Stimulated activated CD4-positive, alpha-beta T cell treated with anti-CD3 and anti-CD28 coated beads, Interleukin-4, amount 100 ng/mL, for 48 hours (primary cell): ENCODE measurements around the gene PDXP.
"Not testable (repeated sequence)": the region's sequence is repeated elsewhere in the genome, so short reads cannot be mapped to it uniquely, and the experiment has no call there.

ENCODE experiments used
- DNase-seq, 2 donors: peaks; one replicate each; pipeline ENCODE4 v3.0.0-alpha.2; 2020; ENCODE audit warnings: low read depth in 2 of 2

PDXP gene

DNA sequence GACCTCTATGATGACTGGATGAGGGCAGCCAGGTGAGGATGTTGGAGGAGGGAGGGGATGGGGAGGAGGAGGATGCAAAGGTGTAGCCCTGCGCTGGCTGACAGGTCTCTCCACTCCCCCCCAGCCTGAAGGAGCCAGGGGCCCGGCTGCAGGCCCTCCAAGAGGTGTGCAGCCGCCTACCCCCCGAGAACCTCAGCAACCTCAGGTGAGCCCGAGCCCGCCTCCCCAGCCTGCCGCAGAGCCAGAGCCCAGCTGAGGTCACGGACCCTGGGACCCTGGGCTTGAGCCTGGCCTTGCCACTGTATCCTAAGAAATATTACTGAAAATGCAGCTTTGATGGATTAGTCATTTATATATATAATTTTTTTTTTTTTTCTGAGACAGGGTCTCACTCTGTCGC, 11.2 kb upstream of the PDXP start:
- DNase-seq, result no peak

DNA sequence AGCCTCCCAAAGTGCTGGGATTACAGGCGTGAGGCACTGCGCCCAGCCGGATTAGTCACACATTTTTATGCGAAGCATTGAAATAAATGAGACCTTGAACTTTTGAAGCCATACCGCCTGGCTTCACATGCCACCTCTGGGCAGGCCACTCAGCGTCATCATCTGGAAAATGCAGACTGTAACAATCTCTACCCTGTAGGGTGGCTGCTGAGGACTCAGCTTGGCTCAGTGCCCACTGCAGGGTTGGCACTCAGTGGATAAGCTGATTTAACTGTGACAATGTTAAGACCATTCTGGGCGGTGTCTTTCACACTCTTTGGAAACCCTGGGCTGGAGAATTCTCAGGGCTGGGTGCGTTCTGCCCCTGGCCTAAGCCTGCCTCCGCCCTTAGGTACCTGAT, 10.6 kb upstream of the PDXP start:
- DNase-seq, result no peak

DNA sequence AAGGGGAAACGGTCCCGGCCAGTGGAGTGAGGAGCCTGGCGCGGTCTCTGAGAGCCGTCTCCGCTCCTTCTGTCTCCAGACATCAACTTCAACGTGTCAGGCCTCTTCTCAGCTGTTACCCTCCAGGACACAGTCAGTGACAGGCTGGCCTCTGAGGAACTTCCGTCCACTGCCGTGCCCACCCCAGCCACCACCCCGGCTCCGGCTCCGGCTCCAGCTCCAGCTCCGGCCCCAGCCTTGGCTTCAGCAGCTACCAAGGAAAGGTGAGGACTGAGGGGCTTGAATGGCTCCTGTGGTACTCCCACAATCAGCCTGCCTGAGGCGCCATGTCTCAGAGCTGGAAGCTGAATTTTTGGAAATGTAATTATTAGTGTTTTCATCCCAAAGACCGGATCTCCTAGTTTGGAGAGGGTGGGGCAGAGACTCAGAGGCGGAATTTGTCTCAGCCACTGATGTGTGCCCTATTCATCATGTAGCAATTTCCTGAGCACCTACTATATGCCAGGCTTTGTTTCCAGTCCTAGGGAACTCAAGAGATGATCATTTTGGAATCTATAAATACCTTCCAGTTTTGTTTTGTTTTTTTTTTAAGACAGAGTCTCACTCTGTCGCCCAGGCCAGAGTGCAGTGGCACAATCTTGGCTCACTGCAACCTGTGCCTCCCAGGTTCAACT, 7.9 kb upstream of the PDXP start:
- no peak for DNase-seq

DNA sequence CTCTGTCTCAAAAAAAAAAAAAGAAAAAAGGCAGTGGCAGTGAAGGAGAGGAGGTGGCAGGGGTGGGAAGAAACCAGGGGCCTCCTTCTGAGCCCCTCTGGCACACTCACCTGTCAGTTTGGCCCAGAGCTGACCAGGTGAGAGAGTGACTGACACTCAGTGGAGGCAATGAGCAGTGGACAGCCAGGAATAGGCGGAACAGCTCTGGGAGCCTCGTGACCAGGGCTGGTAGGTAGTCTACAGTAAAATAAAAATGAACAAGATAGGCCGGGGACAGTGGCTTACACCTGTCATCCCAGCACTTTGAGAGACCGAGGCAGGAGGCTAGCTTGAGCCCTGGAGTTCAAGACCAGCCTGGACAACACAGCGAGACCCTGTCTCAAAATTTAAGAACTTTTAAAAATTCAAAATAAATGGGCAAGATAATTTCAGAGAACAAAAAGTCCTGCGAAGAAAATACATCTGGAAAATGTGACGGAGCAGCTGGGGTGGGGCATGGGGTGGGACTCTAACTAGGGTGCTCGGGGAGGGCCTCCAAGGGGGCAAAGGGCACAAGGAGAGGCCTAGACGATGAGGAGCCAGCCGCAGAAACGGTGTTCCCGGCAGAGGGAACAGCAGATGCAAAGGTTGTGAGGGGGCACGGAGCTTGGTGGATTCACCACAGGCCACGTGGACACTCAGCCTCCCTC, 3.8 kb upstream of the PDXP start:
- no peak for DNase-seq

DNA sequence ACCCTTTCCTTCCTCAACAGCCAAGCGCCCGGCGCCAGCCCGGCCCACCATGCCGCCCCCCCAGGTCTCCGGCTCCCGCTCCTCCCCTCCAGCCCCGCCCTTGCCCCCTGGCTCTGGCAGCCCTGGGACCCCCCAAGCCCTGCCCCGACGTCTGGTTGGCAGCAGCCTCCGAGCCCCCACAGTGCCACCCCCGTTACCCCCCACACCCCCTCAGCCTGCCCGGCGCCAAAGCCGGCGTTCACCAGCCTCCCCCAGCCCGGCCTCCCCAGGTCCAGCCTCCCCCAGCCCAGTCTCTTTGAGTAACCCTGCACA, 3.3 kb upstream of the PDXP start:
- DNase-seq, result no peak

DNA sequence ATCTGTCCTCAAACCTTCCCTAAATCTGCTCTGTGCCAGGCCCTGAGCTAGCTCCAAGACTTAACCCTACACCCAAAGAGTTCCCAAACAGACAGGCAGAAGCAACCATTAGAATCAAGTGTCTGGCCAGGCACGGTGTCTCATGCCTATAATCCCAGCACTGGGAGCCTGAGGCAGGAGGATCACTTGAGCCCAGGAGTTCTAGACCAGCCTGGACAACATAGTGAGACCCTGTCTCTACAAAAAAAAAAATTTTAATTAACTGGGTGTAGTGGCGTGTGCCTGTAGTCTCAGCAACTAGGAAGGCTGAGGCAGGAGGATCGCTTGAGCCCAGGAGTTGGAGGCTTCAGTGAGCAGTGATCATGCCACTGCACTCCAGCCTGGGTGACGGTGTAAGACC, 1.9 kb upstream of the PDXP start:
- not testable (repeated sequence) for DNase-seq

DNA sequence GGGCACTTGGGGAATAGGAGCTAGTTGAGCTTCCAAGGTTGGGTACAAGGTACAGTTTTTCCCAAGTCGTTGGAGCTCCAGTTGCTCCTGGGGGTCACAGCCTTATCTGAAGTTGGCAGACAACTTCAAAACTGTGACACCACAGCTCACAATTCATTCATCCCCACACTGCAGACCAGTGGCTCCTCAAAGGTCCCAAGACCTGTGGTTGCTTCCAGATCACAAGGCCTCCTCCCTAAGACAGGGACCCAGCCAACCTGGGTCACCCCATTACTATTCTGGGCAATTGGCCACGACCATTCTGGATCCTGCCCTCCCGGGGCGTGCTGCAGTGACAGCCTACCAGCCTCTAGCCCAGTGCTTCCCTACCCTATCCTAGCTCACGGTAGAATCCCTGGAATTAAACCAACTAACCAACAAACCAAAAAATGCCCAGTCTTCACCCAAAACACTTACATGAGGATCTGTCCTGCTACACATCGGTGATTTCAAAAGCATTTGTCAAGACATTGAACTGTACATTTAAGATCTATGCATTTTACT, 862 bp upstream of the PDXP start:
- DNase-seq, result no peak

DNA sequence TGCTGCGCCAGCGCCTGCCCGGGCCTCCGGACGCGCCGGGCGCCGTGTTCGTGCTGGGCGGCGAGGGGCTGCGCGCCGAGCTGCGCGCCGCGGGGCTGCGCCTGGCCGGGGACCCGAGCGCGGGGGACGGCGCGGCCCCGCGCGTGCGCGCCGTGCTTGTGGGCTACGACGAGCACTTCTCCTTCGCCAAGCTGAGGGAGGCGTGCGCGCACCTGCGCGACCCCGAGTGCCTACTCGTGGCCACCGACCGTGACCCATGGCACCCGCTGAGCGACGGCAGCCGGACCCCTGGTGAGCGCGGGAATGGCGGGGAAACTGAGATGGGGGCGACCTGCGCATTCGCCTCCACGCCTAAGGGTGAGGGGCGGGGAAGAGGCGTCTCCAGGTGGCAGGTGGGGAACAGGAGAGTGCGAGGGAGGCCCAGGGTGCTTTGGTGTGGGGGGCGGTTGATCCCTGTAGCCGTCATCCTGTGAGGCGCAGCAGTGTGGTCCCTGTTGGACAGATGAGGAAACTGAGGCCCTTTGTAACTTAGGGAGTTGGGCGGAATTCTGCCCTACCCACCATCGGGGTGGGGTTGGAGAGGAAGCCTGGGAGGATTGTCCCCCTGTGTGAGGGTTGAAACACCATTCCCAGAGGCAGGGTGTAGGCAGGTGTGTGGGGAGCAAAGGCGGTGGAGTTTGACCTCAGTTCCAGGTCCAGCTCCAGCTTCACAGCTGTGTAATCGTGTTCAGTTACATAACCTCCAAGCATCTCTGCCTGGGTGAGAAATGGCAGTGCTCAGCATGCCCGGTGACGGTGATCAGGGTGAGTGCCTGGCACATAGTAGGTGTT, 758 bp downstream of the PDXP start:
- DNase-seq, result no peak

DNA sequence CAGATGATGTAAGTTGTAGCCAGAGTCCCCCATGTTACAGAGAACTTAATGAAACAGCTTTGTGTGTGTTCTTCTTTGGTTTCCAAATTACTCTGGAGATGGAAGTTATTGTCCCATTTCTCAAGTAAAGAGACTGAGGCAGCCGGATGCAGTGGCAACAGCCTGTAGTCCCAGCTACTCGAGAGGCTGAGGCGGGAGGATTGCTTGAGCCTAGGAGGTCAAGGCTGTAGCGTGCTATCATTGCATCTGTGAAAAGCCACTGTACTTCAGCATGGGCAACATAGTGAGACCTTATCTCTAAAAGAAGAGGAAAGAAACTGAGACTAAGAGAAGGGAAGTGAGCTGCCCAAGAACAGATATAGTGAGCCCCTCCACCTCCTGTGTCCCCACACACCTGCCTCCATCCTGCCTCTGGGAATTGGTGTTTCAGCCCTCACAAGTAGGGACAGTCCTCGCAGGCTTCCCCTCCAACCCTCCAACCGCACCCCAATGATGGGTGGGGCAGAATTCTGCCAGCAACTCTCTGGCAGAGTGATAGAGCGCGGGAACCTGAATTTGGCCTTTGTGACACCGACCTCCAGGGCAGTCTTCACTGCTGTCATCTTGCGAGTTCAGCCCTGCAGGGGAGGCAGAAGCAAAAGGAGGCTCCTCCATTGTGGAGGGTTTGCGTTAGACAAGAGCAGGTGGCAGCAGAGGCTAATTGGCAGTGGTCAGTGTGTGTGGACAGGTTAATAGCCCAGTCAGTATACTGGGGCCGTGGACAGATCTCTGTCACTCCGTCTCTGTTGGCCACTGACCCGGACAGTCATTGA, 1.6 kb downstream of the PDXP start:
- DNase-seq, result no peak

DNA sequence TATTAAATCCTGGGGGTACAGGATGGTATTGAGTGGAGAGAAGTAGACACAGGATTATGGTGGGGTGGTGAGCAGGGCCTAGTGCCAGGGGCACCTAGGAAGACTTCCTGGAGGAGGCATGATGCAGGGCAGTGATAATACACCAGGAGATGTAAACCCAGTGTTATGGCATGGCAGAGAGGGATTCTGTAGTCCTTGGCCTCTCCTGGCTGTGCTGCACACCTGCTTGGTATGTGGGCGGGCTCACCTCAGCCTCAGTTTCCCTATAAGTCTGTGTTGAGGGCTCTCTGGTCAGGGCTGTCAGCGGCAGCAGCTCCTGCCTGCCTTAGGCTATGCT, 2.2 kb downstream of the PDXP start:
- DNase-seq, result no peak

DNA sequence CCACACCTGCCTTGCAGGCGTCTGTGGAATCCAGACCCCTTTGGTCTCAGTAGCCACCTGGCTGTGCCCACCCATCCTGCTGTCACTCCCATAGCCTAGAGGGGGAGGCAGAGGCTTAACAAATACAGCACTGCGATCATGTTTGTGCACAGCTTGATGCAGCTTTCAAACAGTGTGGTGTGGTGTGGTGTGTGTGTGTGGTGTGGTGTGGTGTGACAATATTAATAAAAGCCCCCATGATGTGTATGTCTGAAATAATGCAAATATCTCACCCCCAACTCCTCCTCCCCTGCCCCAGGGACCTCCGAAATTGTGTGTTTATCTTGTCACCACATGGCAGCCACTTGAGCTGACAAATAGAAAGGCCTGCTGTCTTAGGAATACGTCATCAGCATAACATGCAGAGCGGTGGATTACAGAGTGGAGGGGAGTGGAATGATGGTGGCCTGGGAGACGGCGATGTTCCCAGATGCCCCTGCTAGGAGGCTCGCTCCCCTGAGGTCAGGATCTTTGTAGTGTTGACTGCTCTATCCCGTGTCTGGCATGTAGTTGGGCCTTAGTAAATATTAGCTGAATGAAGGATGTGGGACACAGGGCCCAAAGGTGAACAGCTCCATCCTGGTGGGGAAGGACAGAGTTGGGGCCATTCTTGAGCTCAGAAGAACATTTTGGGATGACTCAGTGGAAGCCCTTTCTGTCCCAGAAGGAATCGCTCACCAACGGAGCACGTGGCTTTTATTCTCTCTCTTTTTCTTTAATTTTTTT, 2.8 kb downstream of the PDXP start:
- no peak for DNase-seq

DNA sequence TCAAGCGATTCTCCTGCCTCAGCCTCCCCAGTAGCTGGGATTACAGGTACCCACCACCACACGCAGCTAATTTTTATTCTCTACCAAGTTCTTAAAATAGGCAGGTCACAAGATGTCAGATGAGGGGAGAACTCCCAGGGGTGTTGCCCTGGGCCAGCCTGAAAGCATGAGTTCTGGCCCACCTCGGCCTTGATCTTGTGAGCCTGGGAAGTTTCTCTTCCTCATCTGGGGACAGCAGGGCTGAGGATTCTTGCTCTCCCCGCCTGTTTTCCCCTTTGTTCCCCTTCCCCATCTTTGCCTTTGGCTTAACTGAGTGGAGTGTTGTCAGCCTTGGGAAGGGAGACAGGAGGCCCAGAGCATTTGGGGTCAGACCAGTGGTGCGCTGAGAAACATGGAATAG, 3.5 kb downstream of the PDXP start:
- DNase-seq, result no peak

DNA sequence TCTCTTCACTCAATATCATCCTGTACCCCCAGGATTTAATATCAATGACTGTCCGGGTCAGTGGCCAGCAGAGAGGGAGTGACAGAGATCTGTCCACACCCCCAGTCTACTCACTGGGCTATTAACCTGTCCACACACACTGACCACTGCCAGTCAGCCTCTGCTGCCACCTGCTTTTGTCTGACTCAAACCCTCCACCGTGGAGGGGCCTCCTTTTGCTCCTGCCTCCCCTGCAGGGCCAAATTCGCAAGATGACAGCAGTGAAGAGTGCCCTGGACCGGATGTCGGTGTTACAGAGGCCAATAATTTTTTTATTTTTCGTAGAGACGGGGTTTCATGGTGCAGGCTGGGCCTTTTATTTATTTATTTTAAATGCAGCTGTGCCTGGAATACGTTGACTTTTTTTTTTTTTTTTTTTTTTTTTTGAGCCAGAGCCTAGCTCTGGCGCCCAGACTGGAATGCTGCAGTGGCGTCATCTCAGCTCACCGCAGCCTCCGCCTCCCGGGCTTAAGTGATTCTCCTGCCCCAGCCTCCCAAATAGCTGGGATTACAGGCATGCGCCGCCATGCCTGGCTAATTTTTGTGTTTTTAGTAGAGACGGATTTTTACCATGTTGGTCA, 5.1 kb downstream of the PDXP start:
- DNase-seq, result no peak

DNA sequence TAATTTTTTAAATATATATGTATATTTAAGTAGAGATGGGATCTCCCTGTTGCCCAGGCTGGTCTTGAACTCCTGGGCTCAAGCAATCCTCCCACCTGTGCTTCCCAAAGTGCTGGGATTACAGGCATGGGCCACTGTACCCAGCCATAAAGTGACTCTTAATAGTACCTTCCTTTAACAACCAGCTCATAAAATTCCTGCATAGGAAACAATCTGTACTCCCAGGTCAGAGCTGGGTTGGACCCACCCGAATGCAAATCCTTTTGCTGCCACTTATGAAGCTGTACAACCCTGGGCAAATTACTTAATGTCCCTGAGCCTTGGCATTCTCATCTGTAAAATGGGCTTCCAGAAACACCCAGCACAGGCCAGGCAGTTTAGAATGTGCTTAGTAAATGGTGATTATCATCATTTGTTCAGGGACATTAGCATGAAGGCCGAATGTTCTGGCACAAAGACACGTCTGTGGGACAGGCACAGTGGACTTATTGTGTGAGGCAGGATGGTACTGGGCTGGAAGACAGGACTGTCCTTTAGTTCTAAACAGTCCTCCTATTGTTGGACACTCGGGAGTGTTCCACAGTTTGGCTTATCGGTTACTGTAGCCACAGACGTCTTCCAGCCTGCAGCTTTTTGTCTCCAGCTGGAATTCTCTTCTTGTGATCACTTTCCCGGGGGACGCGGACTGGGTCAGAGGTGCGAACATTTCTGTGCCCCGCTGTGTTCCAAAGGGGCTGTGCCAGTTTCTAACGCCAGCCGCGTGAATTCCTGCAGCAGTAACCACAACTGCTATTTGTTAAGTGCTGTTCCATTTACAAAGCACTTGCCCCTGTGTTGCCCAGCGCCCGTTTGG, 6.0 kb downstream of the PDXP start:
- no peak for DNase-seq

DNA sequence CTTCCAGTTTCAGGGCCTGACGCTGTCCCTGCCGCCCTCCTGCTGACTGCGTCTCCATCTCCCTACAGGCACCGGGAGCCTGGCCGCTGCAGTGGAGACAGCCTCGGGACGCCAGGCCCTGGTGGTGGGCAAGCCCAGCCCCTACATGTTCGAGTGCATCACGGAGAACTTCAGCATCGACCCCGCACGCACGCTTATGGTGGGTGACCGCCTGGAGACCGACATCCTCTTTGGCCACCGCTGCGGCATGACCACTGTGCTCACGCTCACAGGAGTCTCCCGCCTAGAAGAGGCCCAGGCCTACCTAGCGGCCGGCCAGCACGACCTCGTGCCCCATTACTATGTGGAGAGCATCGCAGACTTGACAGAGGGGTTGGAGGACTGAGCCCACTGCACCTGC, 7.0 kb downstream of the PDXP start:
- DNase-seq, result no peak

DNA sequence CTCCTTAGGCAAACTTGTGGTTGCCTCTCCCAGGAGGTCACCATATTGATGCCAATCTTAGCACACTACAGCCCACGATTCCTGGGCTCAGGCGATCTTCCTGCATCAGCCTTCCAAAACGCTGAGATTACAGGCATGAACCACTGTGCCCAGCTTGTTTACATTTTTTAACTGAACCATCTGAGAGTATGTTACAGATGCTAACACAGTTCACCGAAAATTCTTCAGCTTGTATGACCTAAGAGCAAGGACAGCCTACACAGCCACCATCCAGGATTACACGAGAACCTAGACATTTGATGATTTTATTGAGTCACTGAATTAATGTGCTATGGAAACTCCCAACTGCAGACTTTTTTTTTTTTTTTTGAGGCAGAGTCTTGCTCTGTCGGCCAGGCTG, 11.1 kb downstream of the PDXP start:
- DNase-seq, result no peak

DNA sequence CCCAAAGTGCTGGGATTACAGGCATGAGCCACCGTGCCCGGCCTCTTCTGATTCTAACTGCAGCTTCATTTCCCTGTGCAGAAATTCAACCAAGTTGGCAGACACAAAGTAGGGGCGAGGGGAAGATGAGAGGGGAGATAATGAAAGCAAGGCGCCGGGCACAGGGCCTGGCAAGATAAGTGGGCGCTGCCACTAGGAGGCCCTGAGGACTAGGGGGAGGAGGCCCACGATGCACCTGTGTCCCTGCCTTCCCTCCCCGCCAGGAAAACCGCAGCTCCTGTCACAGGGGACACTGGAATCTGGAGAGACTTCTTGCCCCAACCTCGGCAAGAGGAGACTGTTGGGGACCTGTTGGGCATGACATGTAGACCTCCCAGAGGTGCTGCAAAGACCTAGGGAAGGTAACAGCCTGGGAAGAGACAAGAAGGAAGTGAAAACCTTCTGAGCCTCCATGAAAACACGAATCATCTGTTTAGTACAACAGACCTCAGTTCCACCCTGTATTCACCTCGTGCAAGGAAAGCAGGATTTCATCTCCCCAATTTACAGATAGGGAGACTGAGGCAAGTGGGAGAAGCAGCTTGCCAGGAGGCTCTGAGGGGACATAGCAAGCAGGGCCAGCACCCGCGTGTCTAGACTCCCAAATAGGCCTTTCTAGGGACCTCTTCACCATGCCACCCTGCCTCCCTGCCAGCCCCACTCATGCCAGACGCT, 13.8 kb downstream of the PDXP start:
- DNase-seq, result no peak

DNA sequence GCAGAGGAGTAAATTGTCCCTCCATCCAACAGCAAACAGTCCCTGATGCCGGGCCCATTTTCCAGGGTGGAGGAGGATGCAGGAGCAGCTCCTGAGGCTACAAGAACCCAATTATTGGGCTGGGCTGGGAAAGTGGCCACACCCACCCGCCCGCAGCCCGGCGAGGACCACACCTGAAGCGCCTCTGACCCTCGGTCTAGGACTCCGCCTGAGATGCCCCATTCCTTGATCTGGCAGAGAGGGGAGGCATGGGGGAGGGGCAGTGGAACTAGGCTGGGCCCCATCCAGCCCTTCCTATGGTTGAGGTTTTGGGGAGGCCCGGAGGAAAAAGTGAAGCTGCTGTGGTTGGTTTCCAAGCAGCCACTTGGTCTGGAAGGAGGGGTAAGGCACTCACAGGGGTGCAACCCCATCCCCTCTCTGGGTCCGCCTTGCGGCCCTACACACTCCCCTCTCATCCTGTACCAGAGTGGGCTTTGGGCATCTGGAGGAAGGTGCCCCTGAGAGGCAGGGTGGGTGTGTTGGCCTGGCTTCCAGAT, 14.5 kb downstream of the PDXP start:
- DNase-seq, result no peak

DNA sequence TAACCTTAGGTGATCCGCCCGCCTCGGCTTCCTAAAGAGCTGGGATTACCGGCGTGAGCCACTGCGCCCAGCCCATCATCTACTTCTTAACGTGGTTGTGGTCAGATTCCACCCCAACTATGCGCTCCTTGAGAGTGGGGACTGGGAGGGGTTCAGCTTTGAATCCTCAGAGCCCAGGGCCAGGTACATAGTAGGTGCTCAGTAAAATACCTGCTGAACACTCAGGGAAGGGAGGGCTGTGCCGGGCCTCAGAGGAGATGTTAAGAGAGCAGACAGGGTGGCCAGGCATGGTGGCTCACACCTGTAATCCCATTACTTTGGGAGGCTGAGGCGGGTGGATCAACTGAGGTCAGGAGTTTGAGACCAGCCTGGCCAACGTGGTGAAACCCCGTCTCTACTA, 15.7 kb downstream of the PDXP start:
- no peak for DNase-seq
